BJ (cell line): Measurements from ENCODE around the gene POLR2F. TPM values are rescaled to one million over a fixed set of nuclear protein-coding genes. Genes with fewer than 3 reads are reported as not detected.

Source experiments
- CTCF ChIA-PET: fragments of 350-600 bp; formaldehyde crosslinking; extraction: SDS; loops from one replicate; lab custom pipeline; 2021; ENCODE audit warnings: antibody characterized with exemption, inconsistent platforms; lab: Yijun Ruan, JAX
- POLR2A ChIA-PET: fragments of 300-600 bp; sonication (Branson Sonifier 250); formaldehyde crosslinking; extraction: SDS; loops from one replicate; lab custom pipeline; 2021; ENCODE audit warnings: antibody characterized with exemption; lab: Charles Lee
- DNase-seq: peaks from one replicate; pipeline ENCODE4 v3.0.0-alpha.2; 2011; ENCODE audit warnings: low read depth
- H3K27me3 ChIP-seq: 2 replicates; pipeline ENCODE4 v1.6.0; 2011; ENCODE audit warnings: low read length; ENCODE audit not compliant: control insufficient read depth, insufficient read depth
- H3K36me3 ChIP-seq: 2 replicates; pipeline ENCODE4 v1.5.1; 2011; ENCODE audit warnings: low read length; ENCODE audit not compliant: control insufficient read depth, insufficient read depth
- H3K4me3 ChIP-seq: 2 replicates; pipeline ENCODE4 v1.5.1; 2011; ENCODE audit warnings: low read depth, mild to moderate bottlenecking, control low read depth, low read length
- CTCF ChIP-seq: IDR thresholded peaks from 2 replicates; pipeline ENCODE4 v1.5.1; 2011; ENCODE audit warnings: low read depth, mild to moderate bottlenecking, control low read depth, inconsistent platforms, low read length, moderate library complexity; ENCODE audit not compliant: insufficient read depth
- polyA plus RNA-seq: library from polyadenylated mRNA; depleted of rRNA; stranded (reverse); fragments of >200 nt; gene quantifications from 2 replicates; pipeline ENCODE4 v1.2.3, GENCODE V29; 2011

Gene POLR2F
- polyA plus RNA-seq, 1 experiment = 92.1 TPM

GRCh38 chr22:37990862-37991261 is 37.4 kb downstream of the POLR2F start:
- no peak for DNase-seq
- Histone ChIP-seq H3K36me3 (no peaks in the 10 kb centered on the region), H3K27me3 (peaks cover 1% of the 10 kb centered on the region; the same call in 1 of the 2 replicates), H3K4me3 (no peak overlapping the region)
- POLR2A ChIA-PET = no interaction called here
- CTCF ChIA-PET = interaction anchor here (0.5 kb wide), 1 partner anchor 354 kb away, joined by 3 read pairs; no protein-coding TSS in a partner anchor
- TF ChIP-seq CTCF = no peak

GRCh38 chr22:37991731-37992442 is 38.4 kb downstream of the POLR2F start:
- POLR2A ChIA-PET = no interaction called here
- CTCF ChIA-PET = interaction anchor here (1.2 to 1.4 kb wide), 2 partner anchors 18 to 26 kb away, joined by 3 to 4 read pairs; no protein-coding TSS in a partner anchor
- H3K27me3 ChIP-seq = peaks cover 1% of the 10 kb centered on the region; the same call in 1 of the 2 replicates
- DNase-seq = no peak
- TF ChIP-seq CTCF = no peak
- no peak overlapping the region for H3K4me3 ChIP-seq
- no peaks in the 10 kb centered on the region for H3K36me3 ChIP-seq

- ChIA-PET CTCF (no interaction called here), POLR2A (no interaction called here)
- peaks cover 1% of the 10 kb centered on the region; the same call in 1 of the 2 replicates for H3K27me3 ChIP-seq
- no peak for DNase-seq
- no peak overlapping the region for H3K4me3 ChIP-seq
- H3K36me3 ChIP-seq = no peaks in the 10 kb centered on the region
- TF ChIP-seq CTCF = no peak
These were observed 40.5 kb downstream of the POLR2F start for GRCh38 chr22:37994049-37994448.

GRCh38 chr22:37994982-37995381 is 41.5 kb downstream of the POLR2F start:
- Histone ChIP-seq H3K36me3 (no peaks in the 10 kb centered on the region), H3K4me3 (no peak overlapping the region), H3K27me3 (peaks cover 1% of the 10 kb centered on the region; the same call in 1 of the 2 replicates)
- DNase-seq = no peak
- POLR2A ChIA-PET = no interaction called here
- no peak for TF ChIP-seq CTCF
- CTCF ChIA-PET = interaction anchor here (0.8 to 1.4 kb wide), 2 partner anchors 11 to 13 kb away, joined by 3 read pairs; no protein-coding TSS in a partner anchor

- CTCF ChIA-PET = interaction anchor here (0.8 to 1.4 kb wide), 2 partner anchors 12 to 13 kb away, joined by 3 read pairs; no protein-coding TSS in a partner anchor
These were observed 42.0 kb downstream of the POLR2F start for GRCh38 chr22:37995460-37995859.

More at GRCh38 chr22:37995460-37995859, 42.0 kb downstream of the POLR2F start:
- no peak for DNase-seq
- TF ChIP-seq CTCF = no peak
- no peaks in the 10 kb centered on the region for H3K36me3 ChIP-seq
- H3K27me3 ChIP-seq = peaks cover 1% of the 10 kb centered on the region; the same call in 1 of the 2 replicates
- H3K4me3 ChIP-seq = no peak overlapping the region
- POLR2A ChIA-PET = no interaction called here
